Endometrial microvascular endothelial cells (primary cell): ENCODE measurements around the gene NADSYN1. TPM values are rescaled to one million over a fixed set of nuclear protein-coding genes. Genes with fewer than 3 reads are reported as not detected.

Experiments
- in situ Hi-C: cut with HindIII; loops from 2 replicates; pipeline ENCODE4 v1.10.0; 2017; ENCODE audit warnings: low sequenced_read_pairs, low pct_unique_long_range_greater_than_20kb; ENCODE audit errors: inconsistent ontology term
- total RNA-seq: library from RNA; depleted of rRNA; stranded (reverse); fragments of >200 nt; gene quantifications from one replicate; pipeline ENCODE4 v1.2.3, GENCODE V29; 2015; ENCODE audit errors: inconsistent ontology term

Gene NADSYN1
- total RNA-seq, 1 donor from 2014 or later: 81.0 TPM

DNA sequence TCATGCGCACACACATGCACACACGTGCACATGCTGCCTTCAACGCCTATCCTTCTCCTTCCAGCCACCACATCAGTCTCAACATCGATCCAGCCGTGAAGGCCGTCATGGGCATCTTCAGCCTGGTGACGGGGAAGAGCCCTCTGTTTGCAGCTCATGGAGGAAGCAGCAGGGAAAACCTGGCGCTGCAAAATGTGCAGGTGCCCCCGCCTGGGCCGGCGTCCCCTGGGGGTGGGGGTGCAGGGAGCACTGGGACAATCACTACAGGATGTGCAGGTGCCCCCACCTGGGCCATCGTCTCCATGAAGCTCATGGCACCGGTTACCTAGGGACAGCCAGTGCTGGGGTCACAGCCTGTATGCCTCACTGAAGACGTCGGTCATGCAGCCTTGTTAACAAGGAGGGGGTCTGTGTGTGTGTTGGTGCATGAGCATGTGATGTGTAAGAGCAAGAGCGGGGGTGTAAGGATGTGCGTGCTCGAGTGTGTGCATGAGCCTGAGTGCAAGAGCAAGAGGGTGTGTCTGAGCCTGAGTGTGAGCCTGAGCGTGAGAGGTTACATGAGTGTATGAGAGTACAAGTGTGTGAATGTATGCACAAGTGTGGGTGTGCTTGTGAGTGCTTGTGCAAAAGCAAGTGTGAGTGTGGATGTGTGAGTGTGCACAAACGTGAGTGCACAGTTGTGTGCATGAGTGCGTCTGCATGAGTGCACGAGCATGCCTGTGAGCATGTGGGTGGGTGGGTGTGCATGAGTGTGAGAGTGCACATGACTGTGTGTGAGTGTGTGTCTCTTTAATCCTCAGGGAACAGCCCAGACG is 31.5 kb downstream of the NADSYN1 start:
- in situ Hi-C loops: no loop called here

DNA sequence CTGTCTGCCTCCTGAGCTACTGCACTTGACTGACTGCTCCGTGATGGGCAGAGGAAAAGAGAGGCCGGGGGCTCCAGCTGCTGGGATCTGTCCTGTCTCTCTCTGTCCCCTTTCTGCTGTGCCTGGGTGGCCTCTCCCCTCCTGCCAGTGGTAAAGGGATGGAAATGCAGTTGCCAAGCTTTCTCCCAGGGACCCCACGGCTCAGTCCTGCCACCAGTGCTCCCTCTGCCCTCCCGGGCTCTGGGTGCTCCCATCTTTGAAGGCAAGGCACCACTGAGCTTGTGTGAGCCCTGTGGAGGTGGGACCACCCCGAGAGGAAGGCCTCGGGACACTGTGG is 32.0 kb downstream of the NADSYN1 start:
- in situ Hi-C loops: no loop called here

DNA sequence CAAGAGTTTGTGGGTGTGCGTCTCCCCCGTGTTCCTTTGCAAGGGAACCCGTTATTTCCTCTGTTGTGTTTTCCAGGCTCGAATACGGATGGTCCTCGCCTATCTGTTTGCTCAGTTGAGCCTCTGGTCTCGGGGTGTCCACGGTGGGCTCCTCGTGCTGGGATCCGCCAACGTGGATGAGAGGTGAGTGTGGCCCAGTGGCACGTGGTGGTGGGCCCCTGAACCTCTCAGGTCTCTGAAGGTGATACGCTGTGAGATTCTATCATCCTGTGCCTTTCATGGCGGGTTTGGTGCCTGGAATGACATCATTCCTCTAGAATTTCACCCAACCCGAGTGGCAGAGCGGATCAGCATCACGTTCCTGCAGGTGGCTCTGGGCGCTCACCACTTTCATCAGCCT is 32.5 kb downstream of the NADSYN1 start:
- in situ Hi-C loops: no loop called here

DNA sequence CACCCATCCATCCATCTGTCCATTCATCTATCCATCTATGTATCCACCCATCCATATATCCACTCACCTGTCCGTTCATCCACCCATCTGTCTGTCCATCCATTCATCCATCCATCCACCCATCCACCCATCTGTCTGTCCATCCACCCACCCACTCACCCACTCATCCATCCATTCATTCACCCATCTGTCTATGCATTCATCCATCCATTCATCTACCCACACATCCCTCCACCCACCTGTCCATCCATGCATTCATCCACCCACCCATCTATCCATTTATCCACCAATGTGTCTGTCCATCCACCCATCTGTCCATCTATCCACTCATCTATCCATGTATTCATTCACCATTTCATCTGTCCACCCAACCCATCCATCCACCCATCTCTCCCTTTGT is 33.3 kb downstream of the NADSYN1 start:
- in situ Hi-C loops: no loop called here

DNA sequence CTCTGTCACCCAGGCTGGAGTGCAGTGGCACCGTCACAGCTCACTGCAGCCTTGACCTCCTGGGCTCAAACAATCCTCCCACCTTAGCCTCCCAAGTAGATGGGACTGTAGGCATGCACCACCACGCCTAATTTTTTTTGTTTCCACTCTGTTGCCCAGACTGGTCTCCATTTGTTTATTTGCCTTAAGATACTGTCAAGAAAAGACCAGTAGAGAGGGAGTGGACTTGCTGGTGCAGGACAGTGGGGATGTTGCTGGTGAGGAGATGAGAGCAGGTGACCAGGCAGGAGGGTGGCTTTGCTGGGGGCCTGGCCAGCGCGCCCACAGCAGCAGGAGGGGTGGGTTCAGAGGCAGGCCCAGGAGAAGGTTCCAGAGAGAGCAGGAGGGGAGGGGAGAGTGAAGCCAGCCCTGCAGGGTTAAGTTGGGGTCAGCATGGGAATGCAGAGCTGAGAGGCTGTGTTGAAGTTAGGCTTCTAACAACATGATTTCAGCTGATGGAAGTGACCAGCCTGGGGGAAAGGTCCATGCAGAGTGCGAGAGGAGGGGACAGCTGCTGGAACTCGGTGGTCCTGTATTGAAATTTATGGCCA is 35.8 kb downstream of the NADSYN1 start:
- in situ Hi-C loops: no loop called here

DNA sequence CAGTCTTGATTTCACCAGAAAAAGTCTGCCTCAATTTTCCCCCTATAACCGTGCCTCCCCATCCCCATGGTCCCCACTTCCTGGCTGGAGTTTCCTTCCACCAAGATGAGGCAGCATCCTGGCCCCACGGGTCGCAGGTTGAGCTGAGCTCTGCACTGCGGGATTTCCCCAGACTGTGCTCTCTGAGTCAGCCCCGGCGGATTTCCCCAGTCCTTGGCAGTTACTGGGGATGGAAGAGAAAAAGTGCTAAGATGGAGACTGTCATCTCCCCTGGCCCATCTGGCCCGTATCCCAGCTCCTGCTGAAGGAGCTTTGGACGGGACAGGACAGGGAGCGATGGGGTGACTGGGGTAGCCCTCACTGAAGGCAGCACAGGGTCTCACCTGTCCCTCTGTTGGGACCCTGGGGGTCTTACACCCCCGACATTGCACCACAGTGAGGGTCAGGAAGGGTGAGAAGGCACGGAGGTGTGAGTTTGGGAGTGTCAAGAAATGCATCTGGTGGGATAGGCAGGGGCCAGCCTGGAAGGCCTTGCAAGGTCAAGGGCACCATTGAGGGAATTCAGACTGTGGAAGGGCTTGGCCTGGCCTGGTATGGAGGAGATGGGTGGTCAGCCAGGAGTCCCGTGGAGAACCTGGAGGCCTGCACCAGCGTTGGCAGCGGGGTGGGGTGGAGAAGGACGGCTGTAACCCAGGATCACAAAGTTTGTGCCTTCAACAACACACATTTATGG is 36.5 kb downstream of the NADSYN1 start:
- in situ Hi-C loops: no loop called here

DNA sequence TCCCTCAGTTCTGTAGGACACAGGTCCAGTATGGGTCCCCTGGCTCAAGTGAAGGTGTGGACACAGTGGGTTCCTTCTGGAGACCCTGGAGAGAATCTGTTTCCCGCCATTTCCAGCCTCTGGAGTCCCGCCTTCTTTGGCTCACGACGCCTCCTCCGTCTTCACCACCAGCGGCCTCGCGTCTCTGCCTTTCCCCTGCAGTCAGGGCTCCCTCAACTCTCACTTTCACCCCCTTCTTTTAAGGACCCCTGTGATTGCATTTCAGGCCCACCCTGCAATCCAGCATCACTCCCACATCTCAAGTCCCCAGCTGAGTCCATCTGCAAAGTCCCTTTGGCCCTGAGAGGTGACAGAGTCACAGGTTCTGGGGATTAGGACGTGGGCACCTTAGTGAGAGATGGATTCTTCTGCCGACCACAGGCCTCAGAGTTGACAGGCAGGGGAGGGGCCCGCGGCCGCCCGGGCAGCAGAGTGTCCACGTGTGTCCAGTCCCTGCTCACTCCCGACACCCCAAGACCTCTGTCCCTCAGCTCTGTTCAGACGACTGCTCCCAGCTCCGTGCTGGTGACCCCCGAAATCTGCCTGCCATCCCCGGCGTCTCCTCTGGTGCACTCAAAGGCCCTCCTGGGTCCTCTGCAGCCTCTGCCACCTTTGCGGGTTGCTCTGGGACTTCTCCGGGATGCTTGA is 37.2 kb downstream of the NADSYN1 start:
- in situ Hi-C loops: no loop called here

DNA sequence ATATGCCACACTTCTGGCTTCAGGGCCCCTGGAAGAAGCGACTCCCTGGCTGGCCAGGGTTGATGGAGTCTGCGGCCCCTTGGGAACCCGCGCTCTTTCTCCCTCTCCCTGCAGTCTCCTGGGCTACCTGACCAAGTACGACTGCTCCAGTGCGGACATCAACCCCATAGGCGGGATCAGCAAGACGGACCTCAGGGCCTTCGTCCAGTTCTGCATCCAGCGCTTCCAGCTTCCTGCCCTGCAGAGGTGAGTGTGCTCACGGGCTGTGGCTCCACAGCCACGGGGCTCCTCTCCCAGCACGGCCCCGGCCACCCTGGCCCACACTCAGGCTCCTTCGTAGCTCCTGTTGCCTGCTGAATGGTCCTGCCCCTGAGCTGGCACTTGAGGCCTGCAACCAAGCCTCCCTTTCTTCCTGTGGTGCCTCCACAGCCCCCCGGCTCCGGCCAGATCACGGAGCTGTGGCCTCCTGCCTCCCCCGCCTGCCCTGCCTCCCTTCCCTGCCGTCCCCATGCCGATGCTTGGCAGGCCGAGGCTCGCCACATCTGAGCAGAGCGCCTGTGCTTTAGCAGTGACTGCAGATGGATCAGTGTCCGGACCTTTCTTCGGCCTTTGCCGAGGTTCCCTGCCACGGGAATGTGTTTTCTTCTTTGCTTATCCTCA is 37.9 kb downstream of the NADSYN1 start:
- in situ Hi-C loops: no loop called here

DNA sequence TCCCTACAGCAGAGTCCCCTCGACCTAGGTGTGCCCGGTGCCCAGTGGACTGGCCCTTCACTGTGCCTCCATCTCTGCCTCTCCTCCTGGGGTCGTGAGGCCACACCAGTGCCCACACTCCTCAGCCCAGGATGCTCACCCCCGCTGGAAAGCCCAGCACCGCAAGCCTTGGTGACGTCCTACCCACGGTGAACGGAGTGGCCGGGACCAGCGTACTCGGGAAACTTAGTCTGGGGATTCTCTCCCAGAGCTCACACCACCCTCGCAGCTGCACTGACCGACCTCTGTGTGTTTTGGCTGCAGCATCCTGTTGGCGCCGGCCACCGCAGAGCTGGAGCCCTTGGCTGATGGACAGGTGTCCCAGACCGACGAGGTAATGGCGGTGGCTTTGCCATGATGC is 38.5 kb downstream of the NADSYN1 start:
- in situ Hi-C loops: no loop called here

DNA sequence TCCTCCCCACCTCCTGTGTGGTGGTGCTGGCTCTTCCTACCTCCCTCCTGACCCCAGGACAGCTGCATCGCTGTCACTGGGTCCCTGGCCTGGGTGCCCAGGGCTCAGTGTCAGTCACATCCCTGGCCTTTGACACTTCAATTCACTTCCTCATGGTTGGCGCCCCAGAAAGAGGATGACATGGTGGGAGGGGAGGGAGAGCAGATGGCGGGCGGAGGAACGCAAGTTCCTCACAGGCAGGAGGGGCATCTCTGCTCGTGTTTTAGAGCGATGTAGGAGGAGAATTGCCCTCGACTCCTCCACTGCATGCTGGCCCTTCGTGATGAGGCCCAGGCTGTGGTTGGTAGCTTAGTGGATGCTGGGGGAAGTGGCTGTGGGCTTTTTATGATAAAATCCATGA is 38.9 kb downstream of the NADSYN1 start:
- in situ Hi-C loops: no loop called here

DNA sequence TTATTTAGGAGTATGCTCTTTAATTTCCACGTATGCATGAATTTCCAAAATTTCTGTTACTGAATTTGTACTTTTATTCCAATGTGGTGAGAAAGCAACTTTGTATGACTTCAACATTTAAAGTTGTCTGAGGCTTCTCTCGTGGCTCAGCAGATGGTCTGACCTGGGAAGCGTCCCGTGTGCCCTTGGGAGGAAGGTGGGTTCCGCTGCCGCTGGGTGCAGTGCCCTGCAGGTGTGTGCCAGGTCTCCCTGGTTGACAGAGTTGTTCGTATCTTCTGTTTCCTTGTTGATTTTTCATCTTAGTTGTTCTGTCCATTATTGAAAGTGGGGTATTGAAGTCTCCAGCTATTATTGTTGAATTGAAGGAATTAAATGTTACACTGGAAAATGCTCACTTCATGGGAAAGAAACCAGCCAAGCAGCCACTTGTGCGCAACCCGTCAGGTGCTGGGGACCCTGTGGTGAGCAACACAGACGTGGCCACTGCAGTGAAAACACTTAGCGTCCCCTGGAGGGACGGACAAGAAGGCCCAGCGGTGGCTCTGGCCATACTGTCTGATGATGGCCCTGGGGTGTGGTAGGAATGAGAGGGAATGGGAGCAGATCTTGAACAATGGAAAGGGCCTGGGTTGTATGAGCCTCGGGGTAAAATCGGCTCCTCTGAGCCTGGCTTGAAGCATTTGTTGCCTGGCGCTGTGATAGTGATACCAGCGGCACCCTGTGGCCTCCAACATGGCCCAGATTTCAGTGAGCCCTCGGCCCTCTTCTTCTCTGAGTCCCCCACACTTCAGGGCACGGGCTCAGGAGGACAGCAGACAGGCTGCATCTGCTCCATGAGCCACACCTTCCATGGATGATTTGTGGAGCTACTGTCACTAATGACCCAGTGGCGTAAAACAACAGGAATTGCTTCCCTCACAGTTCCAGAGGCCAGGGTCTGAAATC is 42.6 kb downstream of the NADSYN1 start:
- in situ Hi-C loops: no loop called here

DNA sequence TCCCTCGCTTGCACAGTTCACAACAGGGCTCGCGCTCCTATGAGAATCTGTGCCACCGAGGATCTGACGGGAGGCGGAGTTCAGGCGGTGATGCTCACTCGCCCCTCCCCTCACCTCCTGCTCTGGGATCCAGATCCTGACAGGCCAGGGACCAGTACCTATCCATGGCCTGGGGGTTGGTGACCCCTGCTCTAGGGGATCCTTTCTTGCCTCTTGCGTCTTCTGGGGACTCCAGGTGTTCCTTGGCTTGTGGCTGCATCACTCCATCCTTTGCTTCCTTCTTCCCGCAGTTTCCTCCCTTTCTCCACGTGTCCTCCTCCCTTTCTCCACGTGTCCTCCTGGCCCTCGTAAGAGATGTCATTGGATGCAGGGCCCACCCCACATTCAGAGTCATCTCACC is 43.4 kb downstream of the NADSYN1 start:
- in situ Hi-C loops: no loop called here

DNA sequence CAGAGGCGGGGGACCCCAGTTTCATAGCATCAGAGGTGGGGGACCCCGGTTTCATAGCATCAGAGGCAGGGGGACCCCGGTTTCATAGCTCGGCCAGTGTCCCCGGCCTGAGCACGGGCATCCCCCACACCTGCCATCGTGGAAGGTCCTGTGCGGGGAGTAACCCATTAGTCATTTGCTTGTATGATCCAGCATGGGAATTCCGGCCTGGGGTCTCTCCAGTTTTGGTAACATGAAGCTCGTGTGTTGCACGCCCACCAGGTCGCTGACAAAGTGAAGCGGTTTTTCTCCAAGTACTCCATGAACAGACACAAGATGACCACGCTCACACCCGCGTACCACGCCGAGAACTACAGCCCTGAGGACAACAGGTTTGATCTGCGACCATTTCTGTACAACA is 45.1 kb downstream of the NADSYN1 start:
- in situ Hi-C loops: no loop called here

DNA sequence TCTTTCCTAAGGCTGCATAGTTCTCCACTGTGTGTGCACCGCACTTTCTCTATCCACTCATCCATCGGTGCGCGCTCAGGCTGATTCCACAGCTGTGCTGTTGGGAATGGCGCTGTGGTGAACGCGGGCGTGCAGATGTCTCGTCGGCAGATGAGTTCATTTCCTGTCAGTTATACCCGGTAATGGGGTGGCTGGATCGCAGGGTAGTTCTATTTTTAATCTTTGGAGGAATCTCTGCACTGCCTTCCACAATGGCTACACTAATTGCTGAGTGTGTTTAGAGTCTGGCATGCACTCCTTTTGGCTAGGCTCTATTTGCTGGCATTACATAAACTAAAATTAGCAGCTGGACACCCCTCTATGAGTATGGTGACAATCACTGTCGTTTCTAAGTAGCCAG is 46.1 kb downstream of the NADSYN1 start:
- in situ Hi-C loops: no loop called here

DNA sequence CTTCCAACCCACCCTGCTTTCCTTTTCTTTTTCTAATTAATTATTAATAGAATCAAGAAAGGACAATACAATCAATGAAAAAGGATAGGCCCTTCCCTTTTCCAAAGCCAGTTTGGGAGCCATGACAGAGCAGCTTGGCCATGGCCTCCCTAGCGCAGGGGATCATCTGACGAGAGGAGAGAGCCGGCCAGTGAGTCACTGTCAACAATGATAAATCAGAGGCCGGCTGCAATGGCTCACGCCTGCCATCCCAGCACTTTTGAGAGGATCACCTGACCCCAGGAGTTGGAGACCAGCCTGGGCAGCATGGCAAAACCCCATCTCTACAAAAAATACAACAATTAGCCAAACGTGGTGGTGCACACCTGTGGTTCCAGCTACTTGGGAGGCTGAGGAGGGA is 46.5 kb downstream of the NADSYN1 start:
- in situ Hi-C loops: no loop called here

DNA sequence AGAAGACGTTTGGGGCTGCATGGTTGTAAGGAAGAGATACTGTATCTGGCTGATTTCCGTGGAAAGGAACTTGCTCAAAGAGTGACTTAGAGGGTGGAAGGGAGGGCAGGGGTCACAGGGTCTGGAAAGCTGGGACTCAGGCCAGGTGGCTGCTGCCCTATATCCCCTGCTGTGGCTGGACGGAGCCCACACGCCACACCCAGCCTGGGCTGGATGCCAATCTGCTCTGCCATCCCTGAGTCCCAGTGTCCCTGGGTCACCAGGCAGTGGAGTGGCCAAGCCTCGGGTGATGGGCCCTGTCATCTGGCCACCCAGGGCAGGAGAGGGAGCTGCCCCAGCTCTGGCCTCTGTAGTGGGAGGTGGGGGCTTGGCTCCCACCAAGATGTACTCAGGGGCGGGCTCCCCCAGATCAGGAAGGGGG is 47.6 kb downstream of the NADSYN1 start:
- in situ Hi-C loops: no loop called here

DNA sequence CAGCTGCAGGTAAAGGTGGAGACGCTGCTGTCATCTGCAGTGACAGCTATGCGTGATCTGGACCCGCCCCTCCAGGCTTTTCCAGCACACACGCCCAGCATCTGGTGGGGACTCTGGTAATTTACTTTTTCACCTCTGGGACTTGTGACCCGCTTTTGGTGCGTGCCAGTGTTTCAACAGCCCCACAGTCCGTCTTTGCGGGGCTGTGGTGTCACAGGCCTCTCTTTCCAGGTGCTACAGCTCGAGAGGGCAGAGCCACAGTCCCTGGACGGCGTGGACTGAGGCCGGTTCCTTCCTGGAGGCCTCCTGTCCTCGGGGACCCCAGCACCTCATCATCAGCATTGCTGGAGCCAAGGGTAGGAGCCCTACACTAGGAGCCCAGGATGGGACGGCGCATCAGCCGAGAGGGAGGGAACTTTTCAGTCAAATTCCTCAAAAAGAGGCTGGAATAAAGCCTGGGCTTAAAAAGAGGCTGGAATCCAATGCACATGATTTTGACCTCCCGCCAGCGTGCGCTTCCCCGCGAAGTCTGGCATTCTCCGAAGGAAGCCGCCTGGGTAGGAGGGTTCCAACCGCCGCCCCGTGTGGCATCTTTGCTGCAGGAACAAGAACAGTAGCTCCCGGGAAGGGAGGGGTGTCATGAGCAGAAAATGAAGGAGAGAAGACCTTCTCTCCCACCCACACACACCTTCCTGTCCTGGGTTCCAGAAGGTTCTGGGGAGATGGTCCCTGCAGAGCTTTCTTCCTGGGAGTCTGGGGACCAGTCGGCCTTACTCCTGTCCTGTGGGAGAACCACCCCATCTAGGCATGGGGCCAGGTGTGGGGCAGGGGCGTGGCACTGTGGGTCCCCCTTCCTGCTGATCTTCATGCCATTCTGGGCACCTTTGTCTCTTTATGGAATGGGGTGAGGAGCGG is 48.3 kb downstream of the NADSYN1 start:
- in situ Hi-C loops: no loop called here
